Ovary (tissue), 9 donors: ENCODE measurements around the gene CEP89. TPM values are rescaled to one million over a fixed set of nuclear protein-coding genes. Genes with fewer than 3 reads are reported as not detected.

Experiments
- DNase-seq, 5 donors: peaks; one replicate each; pipeline ENCODE4 v3.0.0-alpha.2; 2019 to 2020
- H3K27ac ChIP-seq, 2 donors: fragments of 200-600 bp; one replicate each; pipeline versions ENCODE4 v1.5.1 to v1.8.0; 2019 to 2022
- H3K27me3 ChIP-seq: fragments of 200-600 bp; one replicate; pipeline ENCODE4 v1.8.0; 2022
- H3K36me3 ChIP-seq: fragments of 200-600 bp; sonication (generic); one replicate; pipeline ENCODE4 v1.5.1; 2019
- H3K4me1 ChIP-seq: one replicate; pipeline ENCODE4 v1.8.1; 2013; ENCODE audit warnings: mild to moderate bottlenecking, moderate library complexity; ENCODE audit not compliant: insufficient read depth
- H3K4me3 ChIP-seq: fragments of 200-600 bp; sonication (generic); one replicate; pipeline ENCODE4 v1.5.1; 2017
- H3K9me3 ChIP-seq, 2 donors: fragments of 200-600 bp in 1 of 2; sonication (generic) in 1 of 2; one replicate each; pipeline versions ENCODE4 v1.5.1 to v1.8.1; 2013 to 2019; ENCODE audit warnings: mild to moderate bottlenecking in 1 of 2, moderate library complexity in 1 of 2
- EP300 ChIP-seq: sonication (generic); formaldehyde crosslinking; IDR thresholded peaks from one replicate; pipeline ENCODE4 v1.6.1; 2017; ENCODE audit warnings: antibody characterized with exemption
- POLR2A ChIP-seq: fragments of 450-650 bp; IDR thresholded peaks from one replicate; pipeline ENCODE4 v1.6.1; 2017; ENCODE audit warnings: antibody characterized with exemption, mild to moderate bottlenecking, moderate library complexity
- WGBS, 3 donors: extraction: QIAGEN DNeasy Blood & Tissue Kit in 1 of 3; methylation state at CpG; one replicate each; pipeline versions ENCODE4 v1.1.5 to v1.1.7; 2013 to 2017; 5-methylcytosine and 5-hydroxymethylcytosine counted together
- intact Hi-C, 4 donors: fragments of 100-400 bp; cut with DNase I; formaldehyde crosslinking; loops; one replicate each; pipeline versions ENCODE4 v1.11.0 to v1.15.1; 2022 to 2023
- polyA plus RNA-seq, 2 donors: library from polyadenylated mRNA; stranded (reverse); fragments of 200-250 nt in 1 of 2; fragments of 350-450 nt in 1 of 2; fragmentation: Illumina TruSeq in 1 of 2; extraction: RNeasy Lipid Tissue Mini Kit (QIAGEN cat#74804) in 1 of 2; gene quantifications; one replicate each; pipeline ENCODE4 v1.2.3, GENCODE V29; 2013 to 2014
- total RNA-seq, 7 donors: library from RNA; depleted of rRNA in 2 of 7; stranded (reverse); fragments of >200 nt in 2 of 7; fragmentation: NEBNext Ultra II Directional in 3 of 7; extraction: Animal tissue kit (Norgen Biotek cat#: 25700) in 3 of 7; gene quantifications; one replicate each; pipeline versions ENCODE4 v1.1.0 to v1.2.4, GENCODE V29; 2016 to 2023
- TF ChIP-seq, protein P1 (sequence below), 3 donors: fragments of 450-650 bp in 2 of 3; fragments of 200-600 bp in 1 of 3; IDR thresholded peaks; one replicate each; pipeline versions ENCODE4 v1.5.1 to v1.8.0; 2016 to 2022; ENCODE audit warnings: antibody characterized with exemption in 3 of 3, mild to moderate bottlenecking in 1 of 3
- donor health status: DM: no; HTN: no; CAD: no; lungs with moderate emphysema.
- donor health status: DM: no; HTN: no; CAD: no.
- donor health status: Bipolar disorder and iron deficiency.
- donor health status: DM: yes; HTN: yes; CAD: no.
- donor health status: DM: no; HTN: no; CAD: no.
- donor health status: DM: yes; HTN: yes; CAD: no.

Gene CEP89
- total and polyA plus RNA-seq, 9 donors, result 13.0 to 28.3 (median 23.1) TPM

DNA sequence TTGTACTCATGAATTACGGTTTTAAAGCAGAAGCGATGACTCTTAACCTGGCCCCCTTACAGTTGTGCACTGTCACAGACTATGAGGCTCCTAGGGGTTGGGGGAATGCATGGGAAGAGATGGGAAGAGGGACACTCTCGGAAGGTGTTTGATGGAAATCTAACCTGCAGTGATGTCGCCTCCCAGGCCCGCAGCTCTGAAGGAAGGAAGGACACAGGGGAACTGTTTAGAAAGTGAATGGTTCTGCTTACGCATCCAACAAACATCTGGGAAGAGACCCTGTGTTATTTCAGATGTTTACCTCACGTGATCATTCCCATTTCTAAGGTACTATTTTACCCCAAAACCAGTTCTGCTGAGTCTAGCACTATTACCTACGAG lies 54.2 kb downstream of the CEP89 start:
- Histone ChIP-seq H3K36me3 (no peaks in the 10 kb centered on the region), H3K27me3 (no peaks in the 10 kb centered on the region), H3K27ac (no peak overlapping the region), H3K4me3 (no peak overlapping the region), H3K4me1 (no peaks in the 10 kb centered on the region), H3K9me3 (no peaks in the 10 kb centered on the region)
- no peak for DNase-seq
- intact Hi-C loops, result no loop called here
- WGBS, 3 donors, result 90 to 93% (median 91%) methylated on average over 8 of the region's 8 CpGs
- TF ChIP-seq, protein P1, sequence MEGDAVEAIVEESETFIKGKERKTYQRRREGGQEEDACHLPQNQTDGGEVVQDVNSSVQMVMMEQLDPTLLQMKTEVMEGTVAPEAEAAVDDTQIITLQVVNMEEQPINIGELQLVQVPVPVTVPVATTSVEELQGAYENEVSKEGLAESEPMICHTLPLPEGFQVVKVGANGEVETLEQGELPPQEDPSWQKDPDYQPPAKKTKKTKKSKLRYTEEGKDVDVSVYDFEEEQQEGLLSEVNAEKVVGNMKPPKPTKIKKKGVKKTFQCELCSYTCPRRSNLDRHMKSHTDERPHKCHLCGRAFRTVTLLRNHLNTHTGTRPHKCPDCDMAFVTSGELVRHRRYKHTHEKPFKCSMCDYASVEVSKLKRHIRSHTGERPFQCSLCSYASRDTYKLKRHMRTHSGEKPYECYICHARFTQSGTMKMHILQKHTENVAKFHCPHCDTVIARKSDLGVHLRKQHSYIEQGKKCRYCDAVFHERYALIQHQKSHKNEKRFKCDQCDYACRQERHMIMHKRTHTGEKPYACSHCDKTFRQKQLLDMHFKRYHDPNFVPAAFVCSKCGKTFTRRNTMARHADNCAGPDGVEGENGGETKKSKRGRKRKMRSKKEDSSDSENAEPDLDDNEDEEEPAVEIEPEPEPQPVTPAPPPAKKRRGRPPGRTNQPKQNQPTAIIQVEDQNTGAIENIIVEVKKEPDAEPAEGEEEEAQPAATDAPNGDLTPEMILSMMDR (IDR thresholded peaks at IDR 0.05), result no peak

DNA sequence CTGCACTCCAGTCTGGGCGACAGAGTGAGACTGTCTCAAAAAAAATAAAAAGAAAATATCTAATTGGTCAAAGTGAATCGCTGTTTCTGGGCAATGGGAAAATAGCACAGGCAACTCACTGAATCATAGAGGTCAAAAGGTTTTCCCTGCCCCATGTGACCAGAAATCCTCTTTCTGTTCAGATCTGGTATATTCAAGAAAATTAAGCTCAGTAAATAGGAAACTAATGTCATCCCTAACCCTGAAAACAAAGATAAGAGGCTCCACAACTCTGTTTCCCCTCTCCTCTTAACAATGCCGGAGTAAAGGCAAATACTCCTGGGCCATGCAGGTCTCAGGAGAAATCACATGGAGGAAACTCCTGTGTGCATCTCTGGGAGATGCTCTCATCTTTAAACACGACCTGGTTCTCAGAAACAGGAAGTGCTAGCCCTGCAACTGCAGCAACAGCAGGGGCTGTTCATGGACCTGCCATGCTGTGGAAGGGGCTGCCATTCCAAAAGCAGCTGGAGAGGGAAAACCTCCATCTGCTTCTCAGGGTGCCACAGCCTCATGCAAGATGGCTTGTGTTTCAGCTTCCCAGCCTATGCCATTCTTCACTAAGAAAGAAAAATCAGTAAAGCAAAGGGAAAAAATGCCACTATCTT lies 54.7 kb downstream of the CEP89 start:
- H3K9me3 ChIP-seq, result no peaks in the 10 kb centered on the region
- intact Hi-C loops, result no loop called here

DNA sequence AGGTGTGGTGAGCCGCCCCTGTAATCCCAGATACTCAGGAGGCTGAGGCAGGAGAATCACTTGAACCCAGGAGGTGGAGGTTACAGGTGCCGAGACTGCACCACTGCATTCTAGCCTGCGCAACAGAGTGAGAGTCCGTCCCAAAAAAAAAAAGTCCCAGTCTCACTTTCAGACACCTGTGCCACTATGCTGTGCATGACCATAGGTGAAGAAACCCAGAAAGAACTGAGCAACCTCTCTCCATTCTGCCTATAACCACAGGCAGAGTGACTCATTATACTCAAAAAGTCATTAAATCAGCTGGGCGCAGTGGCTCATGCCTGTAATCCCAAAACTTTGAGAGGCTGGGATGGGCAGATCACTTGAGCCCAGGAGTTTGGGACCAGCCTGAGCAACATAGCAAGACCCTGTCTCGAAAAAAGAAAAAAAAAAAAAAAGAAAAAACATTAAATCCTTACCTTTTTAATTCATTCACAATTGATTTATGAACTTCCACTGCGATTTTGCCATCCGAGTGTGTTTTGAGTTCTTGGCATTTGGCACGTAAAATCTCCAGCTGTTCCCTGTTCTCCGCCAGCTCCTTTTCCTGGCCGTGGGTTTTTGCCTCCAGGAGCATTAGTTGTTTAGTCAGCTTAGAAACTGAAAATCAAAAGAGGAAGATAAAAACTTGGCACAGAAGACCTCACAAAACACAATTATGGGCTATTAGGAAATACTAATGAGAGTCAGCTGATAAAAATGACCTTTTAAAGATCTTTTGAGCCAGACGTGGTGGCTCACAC lies 56.7 kb downstream of the CEP89 start:
- H3K9me3 ChIP-seq, result no peaks in the 10 kb centered on the region
- H3K27ac ChIP-seq, result no peak overlapping the region
- no peaks in the 10 kb centered on the region for H3K27me3 ChIP-seq
- 72 to 85% (median 73%) methylated on average over 12 of the region's 12 CpGs for WGBS, 3 donors
- no peak for TF ChIP-seq EP300
- no peak for TF ChIP-seq POLR2A
- TF ChIP-seq, protein P1 (IDR thresholded peaks at IDR 0.05), result no peak
- H3K36me3 ChIP-seq, result no peaks in the 10 kb centered on the region
- intact Hi-C loops, result no loop called here
- no peak for DNase-seq
- H3K4me3 ChIP-seq, result no peak overlapping the region
- no peaks in the 10 kb centered on the region for H3K4me1 ChIP-seq

More for the DNA sequence above, 54.7 kb downstream of the CEP89 start:
- 51 to 74% (median 56%) methylated on average over 4 of the region's 4 CpGs for WGBS, 3 donors
- H3K36me3 ChIP-seq, result no peaks in the 10 kb centered on the region
- TF ChIP-seq, protein P1 (IDR thresholded peaks at IDR 0.05), result no peak
- no peak for DNase-seq
- no peaks in the 10 kb centered on the region for H3K4me1 ChIP-seq
- no peak overlapping the region for H3K4me3 ChIP-seq
- H3K27ac ChIP-seq, result no peak overlapping the region
- H3K27me3 ChIP-seq, result no peaks in the 10 kb centered on the region

DNA sequence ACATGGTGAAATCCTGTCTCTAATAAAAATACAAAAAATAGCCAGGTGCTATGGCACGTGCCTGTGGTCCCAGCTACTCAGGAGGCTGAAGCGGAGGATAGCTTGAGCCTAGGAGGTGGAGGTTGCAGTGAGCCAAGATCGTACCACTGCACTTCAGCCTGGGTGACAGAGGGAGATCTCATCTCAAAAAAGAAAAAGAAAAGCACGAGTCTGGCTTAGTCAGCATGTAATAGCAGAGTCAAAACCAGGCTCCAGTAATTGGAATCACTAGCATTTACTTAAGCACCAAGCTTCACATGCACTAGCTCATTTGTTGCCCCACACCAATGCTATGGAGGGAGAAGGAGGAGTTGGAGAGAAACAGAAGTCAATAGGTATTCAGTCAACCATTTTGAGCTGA lies 60.3 kb downstream of the CEP89 start:
- intact Hi-C loops, result no loop called here
- Histone ChIP-seq H3K27ac (no peak overlapping the region), H3K27me3 (no peaks in the 10 kb centered on the region), H3K9me3 (no peaks in the 10 kb centered on the region), H3K36me3 (no peaks in the 10 kb centered on the region), H3K4me3 (no peak overlapping the region), H3K4me1 (no peaks in the 10 kb centered on the region)
- WGBS, 3 donors, result 95 to 97% (median 96%) methylated on average over 4 of the region's 4 CpGs
- TF ChIP-seq EP300, result no peak
- TF ChIP-seq, protein P1 (IDR thresholded peaks at IDR 0.05), result no peak
- no peak for TF ChIP-seq POLR2A
- DNase-seq, result no peak
